Osteocyte (in vitro differentiated cells): Measurements from ENCODE around the gene NKG7. TPM values are rescaled to one million over a fixed set of nuclear protein-coding genes. Genes with fewer than 3 reads are reported as not detected.
"Not testable (repeated sequence)": the region's sequence is repeated elsewhere in the genome, so short reads cannot be mapped to it uniquely, and the experiment has no call there.

Experiments
- DNase-seq: peaks from one replicate; pipeline ENCODE4 v3.0.0; 2021; ENCODE audit warnings: mixed read lengths; ENCODE audit not compliant: unreplicated experiment; ENCODE audit errors: extremely low spot score
- H3K27ac Mint-ChIP-seq: one replicate; pipeline ENCODE4 v1.8.0; 2021; ENCODE audit warnings: mild to moderate bottlenecking, mixed read lengths; ENCODE audit not compliant: unreplicated experiment
- H3K27me3 Mint-ChIP-seq: one replicate; pipeline ENCODE4 v1.8.0; 2021; ENCODE audit warnings: mixed read lengths; ENCODE audit not compliant: unreplicated experiment
- H3K36me3 Mint-ChIP-seq: one replicate; pipeline ENCODE4 v1.8.0; 2021; ENCODE audit warnings: mixed read lengths; ENCODE audit not compliant: unreplicated experiment
- H3K4me1 Mint-ChIP-seq: one replicate; pipeline ENCODE4 v1.8.0; 2021; ENCODE audit warnings: mixed read lengths; ENCODE audit not compliant: unreplicated experiment
- H3K4me3 Mint-ChIP-seq: one replicate; pipeline ENCODE4 v1.8.0; 2021; ENCODE audit warnings: mild to moderate bottlenecking, moderate library complexity, mixed read lengths; ENCODE audit not compliant: unreplicated experiment
- H3K9me3 Mint-ChIP-seq: one replicate; pipeline ENCODE4 v1.8.0; 2021; ENCODE audit warnings: mixed read lengths; ENCODE audit not compliant: unreplicated experiment
- total RNA-seq: library from RNA; stranded (reverse); gene quantifications from 2 replicates; pipeline ENCODE4 v1.2.1, GENCODE V29; 2021
- TF ChIP-seq, protein P1 (sequence below): fragments of 200-600 bp; sonication (generic); IDR thresholded peaks from 2 replicates; pipeline ENCODE4 v1.5.0; 2021; ENCODE audit warnings: antibody characterized with exemption, mild to moderate bottlenecking, moderate library complexity

NKG7 gene
- total RNA-seq, 1 donor from 2014 or later = not detected

- Mint-ChIP-seq H3K4me3 (no peak overlapping the region), H3K36me3 (no peaks in the 10 kb centered on the region), H3K9me3 (peaks cover 7% of the 10 kb centered on the region), H3K27me3 (no peaks in the 10 kb centered on the region), H3K4me1 (no peaks in the 10 kb centered on the region), H3K27ac (no peak overlapping the region)
- DNase-seq = no peak
- TF ChIP-seq, protein P1, sequence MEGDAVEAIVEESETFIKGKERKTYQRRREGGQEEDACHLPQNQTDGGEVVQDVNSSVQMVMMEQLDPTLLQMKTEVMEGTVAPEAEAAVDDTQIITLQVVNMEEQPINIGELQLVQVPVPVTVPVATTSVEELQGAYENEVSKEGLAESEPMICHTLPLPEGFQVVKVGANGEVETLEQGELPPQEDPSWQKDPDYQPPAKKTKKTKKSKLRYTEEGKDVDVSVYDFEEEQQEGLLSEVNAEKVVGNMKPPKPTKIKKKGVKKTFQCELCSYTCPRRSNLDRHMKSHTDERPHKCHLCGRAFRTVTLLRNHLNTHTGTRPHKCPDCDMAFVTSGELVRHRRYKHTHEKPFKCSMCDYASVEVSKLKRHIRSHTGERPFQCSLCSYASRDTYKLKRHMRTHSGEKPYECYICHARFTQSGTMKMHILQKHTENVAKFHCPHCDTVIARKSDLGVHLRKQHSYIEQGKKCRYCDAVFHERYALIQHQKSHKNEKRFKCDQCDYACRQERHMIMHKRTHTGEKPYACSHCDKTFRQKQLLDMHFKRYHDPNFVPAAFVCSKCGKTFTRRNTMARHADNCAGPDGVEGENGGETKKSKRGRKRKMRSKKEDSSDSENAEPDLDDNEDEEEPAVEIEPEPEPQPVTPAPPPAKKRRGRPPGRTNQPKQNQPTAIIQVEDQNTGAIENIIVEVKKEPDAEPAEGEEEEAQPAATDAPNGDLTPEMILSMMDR = peak; percentile 20
These were observed 35.2 kb upstream of the NKG7 start for GRCh38 chr19:51407511-51408131.

- H3K9me3 Mint-ChIP-seq = peaks cover 15% of the 10 kb centered on the region
- H3K27me3 Mint-ChIP-seq = no peaks in the 10 kb centered on the region
- DNase-seq = no peak
- TF ChIP-seq, protein P1 = no peak
- H3K36me3 Mint-ChIP-seq = no peaks in the 10 kb centered on the region
- H3K4me1 Mint-ChIP-seq = no peaks in the 10 kb centered on the region
- no peak overlapping the region for H3K4me3 Mint-ChIP-seq
- H3K27ac Mint-ChIP-seq = no peak overlapping the region
These were observed 29.7 kb upstream of the NKG7 start for GRCh38 chr19:51402117-51402516.

- peaks cover 15% of the 10 kb centered on the region for H3K9me3 Mint-ChIP-seq
- not testable (repeated sequence) for H3K27ac Mint-ChIP-seq, DNase-seq, H3K36me3 Mint-ChIP-seq, H3K4me3 Mint-ChIP-seq, H3K27me3 Mint-ChIP-seq, H3K4me1 Mint-ChIP-seq
These were observed 27.5 kb upstream of the NKG7 start for GRCh38 chr19:51399936-51400335.

DNA sequence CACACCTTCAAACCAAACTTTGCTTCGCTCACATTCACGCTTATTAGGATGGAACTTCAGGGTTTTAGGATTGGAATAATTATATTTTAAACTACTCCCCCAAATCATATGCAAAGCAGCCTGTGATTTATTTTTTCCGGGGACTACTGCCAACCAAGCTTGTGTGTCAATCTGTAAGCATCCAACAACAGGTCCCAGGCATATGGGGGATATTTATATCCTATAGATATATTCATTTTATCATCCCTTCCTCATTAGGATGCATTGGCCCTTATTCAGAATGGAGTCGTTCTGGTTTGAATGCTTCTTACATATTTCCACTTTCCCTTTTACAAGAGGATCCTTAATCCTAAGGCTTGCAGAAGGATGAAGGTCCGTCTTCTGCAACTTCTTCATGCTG lies 26.8 kb upstream of the NKG7 start:
- no peak for DNase-seq
- TF ChIP-seq, protein P1 = no peak
- Mint-ChIP-seq H3K9me3 (peaks cover 15% of the 10 kb centered on the region), H3K36me3 (no peaks in the 10 kb centered on the region), H3K4me3 (no peak overlapping the region), H3K4me1 (peaks cover 7% of the 10 kb centered on the region), H3K27me3 (no peaks in the 10 kb centered on the region), H3K27ac (no peak overlapping the region)

DNA sequence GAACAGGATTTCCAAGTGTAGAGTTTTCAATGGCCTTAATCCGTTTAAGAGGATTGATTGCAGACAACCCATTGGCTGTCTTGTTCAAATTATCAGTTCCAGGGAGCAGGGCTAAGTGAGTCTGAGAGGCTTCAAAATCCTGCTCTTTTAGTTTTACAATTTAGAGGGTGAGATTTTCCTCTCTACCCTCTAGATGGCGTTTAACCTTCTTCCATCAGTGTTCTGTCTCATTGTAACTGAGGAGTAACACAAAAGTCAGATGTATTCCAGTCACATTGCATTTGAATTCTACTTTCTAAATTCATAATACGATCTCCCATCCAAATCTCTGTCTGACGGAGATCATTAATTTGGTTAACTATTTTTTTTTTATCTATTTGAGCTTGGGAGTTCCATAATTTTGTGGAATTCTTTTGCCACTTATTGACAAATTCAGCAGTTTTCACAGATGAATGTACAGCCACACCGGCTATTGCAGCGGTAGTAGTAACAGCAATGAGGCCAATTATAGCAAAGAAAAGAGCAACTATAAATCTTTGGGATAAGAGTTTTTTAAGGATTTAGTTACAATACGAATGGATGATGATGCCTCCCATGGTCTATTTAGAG lies 25.7 kb upstream of the NKG7 start:
- TF ChIP-seq, protein P1 = peak; percentile 59
- Mint-ChIP-seq H3K27me3 (no peaks in the 10 kb centered on the region), H3K4me1 (peaks cover 15% of the 10 kb centered on the region), H3K4me3 (no peak overlapping the region), H3K9me3 (peaks cover 11% of the 10 kb centered on the region), H3K36me3 (no peaks in the 10 kb centered on the region), H3K27ac (no peak overlapping the region)
- no peak for DNase-seq

DNA sequence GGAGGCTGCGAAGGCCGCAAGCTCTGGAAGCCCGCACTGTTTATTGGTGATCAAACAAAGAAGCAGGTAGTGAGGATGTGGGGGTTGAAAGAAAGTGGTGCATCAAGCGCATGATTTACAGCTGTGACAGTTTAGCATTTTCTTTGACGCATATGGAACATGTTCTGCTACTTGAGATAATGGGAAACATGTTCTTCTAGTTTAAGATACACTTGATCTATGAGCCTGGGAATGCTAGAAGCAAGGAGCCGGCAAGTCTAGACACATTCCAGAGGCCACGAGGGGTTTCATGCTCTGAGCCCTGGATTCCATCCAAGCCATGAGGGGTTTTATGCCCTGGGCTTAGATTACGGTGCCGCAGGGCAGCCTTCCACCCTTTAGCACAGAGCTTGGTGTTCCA lies 25.0 kb upstream of the NKG7 start:
- not testable (repeated sequence) for DNase-seq, H3K27me3 Mint-ChIP-seq, H3K27ac Mint-ChIP-seq, H3K36me3 Mint-ChIP-seq, H3K4me3 Mint-ChIP-seq
- Mint-ChIP-seq H3K9me3 (peaks cover 11% of the 10 kb centered on the region), H3K4me1 (peaks cover 15% of the 10 kb centered on the region)
